Spleen (tissue), 11 donors: Measurements from ENCODE around the gene CD79A. TPM values are rescaled to one million over a fixed set of nuclear protein-coding genes. Genes with fewer than 3 reads are reported as not detected.
A peak's percentile ranks its signal among the peaks of the same experiment; 100 is the strongest.

Source experiments
- DNase-seq: peaks from one replicate; pipeline ENCODE4 v3.0.0-alpha.2; 2020
- H3K27ac ChIP-seq, 8 donors: fragments of 200-600 bp; sonication (generic) in 7 of 8; 1 replicate in 4 of 8; 2 replicates in 4 of 8; pipeline versions ENCODE4 v1.5.0 to v1.8.0; 2016 to 2021; ENCODE audit warnings: inconsistent platforms in 4 of 8, mild to moderate bottlenecking in 4 of 8, moderate library complexity in 1 of 8
- H3K27me3 ChIP-seq, 7 donors: fragments of 200-600 bp; sonication (generic) in 6 of 7; replicated peaks in 1 of 7; 1 replicate in 4 of 7; 2 replicates in 3 of 7; pipeline versions ENCODE4 v1.5.0 to v1.8.0; 2016 to 2021; ENCODE audit warnings: inconsistent platforms in 3 of 7, mild to moderate bottlenecking in 1 of 7
- H3K36me3 ChIP-seq, 6 donors: fragments of 200-600 bp; sonication (generic) in 5 of 6; 1 replicate in 4 of 6; 2 replicates in 2 of 6; pipeline versions ENCODE4 v1.5.0 to v1.8.0; 2016 to 2021; ENCODE audit warnings: inconsistent platforms in 2 of 6
- H3K4me1 ChIP-seq, 6 donors: fragments of 200-600 bp; sonication (generic) in 5 of 6; 1 replicate in 3 of 6; 2 replicates in 3 of 6; pipeline versions ENCODE4 v1.5.0 to v1.8.0; 2016 to 2021; ENCODE audit warnings: inconsistent platforms in 3 of 6
- H3K4me3 ChIP-seq, 8 donors: fragments of 200-600 bp; sonication (generic) in 7 of 8; 1 replicate in 4 of 8; 2 replicates in 4 of 8; pipeline versions ENCODE4 v1.5.0 to v1.8.0; 2016 to 2021; ENCODE audit warnings: inconsistent platforms in 4 of 8, mild to moderate bottlenecking in 4 of 8, moderate library complexity in 2 of 8
- H3K9me3 ChIP-seq, 8 donors: fragments of 200-600 bp; sonication (generic) in 7 of 8; 1 replicate in 4 of 8; 2 replicates in 4 of 8; pipeline versions ENCODE4 v1.5.0 to v1.8.0; 2016 to 2021; ENCODE audit warnings: inconsistent platforms in 4 of 8
- POLR2AphosphoS5 ChIP-seq, 3 donors: sonication (generic); formaldehyde crosslinking; IDR thresholded peaks; one replicate each; pipeline ENCODE4 v1.5.1; 2017; ENCODE audit warnings: antibody characterized with exemption in 3 of 3
- WGBS, 5 donors: extraction: QIAGEN DNeasy Blood & Tissue Kit in 3 of 5; methylation state at CpG; one replicate each; pipeline versions ENCODE4 v1.1.5 to v1.1.7; 2013 to 2018; 5-methylcytosine and 5-hydroxymethylcytosine counted together
- intact Hi-C: fragments of 100-400 bp; cut with DNase I; formaldehyde crosslinking; loops from one replicate; pipeline ENCODE4 v1.15.0; 2023; ENCODE audit warnings: low total_unique reads
- polyA plus RNA-seq, 3 donors: library from polyadenylated mRNA; stranded (reverse); fragments of 200-250 nt; gene quantifications; one replicate each; pipeline ENCODE4 v1.2.1, GENCODE V29; 2013
- total RNA-seq, 7 donors: library from RNA; depleted of rRNA in 3 of 7; stranded (reverse); fragments of >200 nt in 3 of 7; fragmentation: NEBNext Ultra II Directional in 4 of 7; extraction: Animal tissue kit (Norgen Biotek cat#: 25700) in 4 of 7; gene quantifications; one replicate each; pipeline versions ENCODE4 v1.1.0 to v1.2.1, GENCODE V29; 2016 to 2021
- TF ChIP-seq, protein P1 (sequence below), 11 experiments: fragments of 200-600 bp in 7 of 11; fragments of 450-650 bp in 4 of 11; sonication (generic) in 4 of 11; IDR thresholded peaks in 8 of 11; conservative IDR thresholded peaks in 3 of 11; 1 replicate in 7 of 11; 2 replicates in 4 of 11; pipeline versions ENCODE4 v1.4.0 to v1.8.0; 2016 to 2021; ENCODE audit warnings: antibody characterized with exemption in 11 of 11, inconsistent platforms in 4 of 11, mild to moderate bottlenecking in 1 of 11
- donor health status: healthy with polysubstance abuse.
- donor health status: DM: no; HTN: no; CAD: no; lungs with moderate emphysema.
- donor health status: DM: no; HTN: no; CAD: no.
- donor health status: Bipolar disorder and iron deficiency.
- donor health status: healthy.
- donor health status: DM: no; HTN: no; CAD: no.
- donor health status: DM: yes; HTN: yes; CAD: no.

Gene CD79A
- total and polyA plus RNA-seq, 10 donors = 222 to 1,033 (median 311) TPM

DNA sequence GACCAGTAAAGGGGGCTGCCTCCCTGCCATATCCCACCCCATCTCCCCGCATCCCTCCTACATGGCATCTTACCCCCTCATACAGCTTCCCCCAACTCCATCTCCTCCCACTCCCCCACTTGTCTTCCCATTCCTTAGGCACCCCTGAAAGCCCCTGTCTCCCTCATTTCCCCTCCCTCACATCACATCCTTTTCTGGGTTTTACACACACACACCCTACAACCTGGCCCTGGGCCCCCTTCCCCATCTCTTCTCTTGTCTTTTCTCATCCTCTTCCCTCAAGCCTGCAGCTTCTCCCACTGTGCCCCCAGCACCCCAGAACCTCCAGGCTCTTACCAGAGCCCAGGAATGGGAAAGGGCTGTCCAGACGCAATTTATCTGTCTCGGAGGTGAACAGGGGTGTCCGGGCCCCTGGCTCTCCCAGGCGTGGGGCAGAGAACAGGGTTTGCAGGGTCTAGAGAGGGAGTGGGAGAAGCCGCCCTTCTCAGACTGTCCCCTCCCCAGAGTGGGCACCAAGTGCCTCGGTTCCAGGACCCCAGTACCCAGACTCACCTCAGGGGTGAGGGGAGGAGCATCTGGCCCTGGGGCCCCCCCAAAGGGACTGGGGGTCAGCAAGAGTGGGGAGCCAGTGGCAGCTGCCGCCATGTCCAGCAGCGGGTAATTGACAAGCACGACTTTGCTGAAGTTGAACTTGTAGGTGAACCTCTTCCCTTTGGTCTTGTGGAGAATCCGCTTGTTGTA, 31.8 kb downstream of the CD79A start:
- Histone ChIP-seq H3K9me3 (no peaks in the 10 kb centered on the region), H3K4me3 (no peak overlapping the region), H3K27me3 (peaks cover 0 to 30% (median 21%) of the 10 kb centered on the region in 7 donors), H3K27ac (no peak overlapping the region), H3K4me1 (peaks cover 0 to 44% (median 18%) of the 10 kb centered on the region in 6 donors), H3K36me3 (peaks cover 0 to 47% (median 43%) of the 10 kb centered on the region in 6 donors)
- TF ChIP-seq, protein P1, sequence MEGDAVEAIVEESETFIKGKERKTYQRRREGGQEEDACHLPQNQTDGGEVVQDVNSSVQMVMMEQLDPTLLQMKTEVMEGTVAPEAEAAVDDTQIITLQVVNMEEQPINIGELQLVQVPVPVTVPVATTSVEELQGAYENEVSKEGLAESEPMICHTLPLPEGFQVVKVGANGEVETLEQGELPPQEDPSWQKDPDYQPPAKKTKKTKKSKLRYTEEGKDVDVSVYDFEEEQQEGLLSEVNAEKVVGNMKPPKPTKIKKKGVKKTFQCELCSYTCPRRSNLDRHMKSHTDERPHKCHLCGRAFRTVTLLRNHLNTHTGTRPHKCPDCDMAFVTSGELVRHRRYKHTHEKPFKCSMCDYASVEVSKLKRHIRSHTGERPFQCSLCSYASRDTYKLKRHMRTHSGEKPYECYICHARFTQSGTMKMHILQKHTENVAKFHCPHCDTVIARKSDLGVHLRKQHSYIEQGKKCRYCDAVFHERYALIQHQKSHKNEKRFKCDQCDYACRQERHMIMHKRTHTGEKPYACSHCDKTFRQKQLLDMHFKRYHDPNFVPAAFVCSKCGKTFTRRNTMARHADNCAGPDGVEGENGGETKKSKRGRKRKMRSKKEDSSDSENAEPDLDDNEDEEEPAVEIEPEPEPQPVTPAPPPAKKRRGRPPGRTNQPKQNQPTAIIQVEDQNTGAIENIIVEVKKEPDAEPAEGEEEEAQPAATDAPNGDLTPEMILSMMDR (IDR thresholded peaks at IDR 0.05 in 8 of 11, conservative IDR thresholded peaks at IDR 0.05 in 3 of 11) = no peak
- peak; percentile 14 to 65 (median 36) for TF ChIP-seq POLR2AphosphoS5 (IDR thresholded peaks at IDR 0.05)
- 79 to 89% (median 82%) methylated on average over 11 of the region's 11 CpGs for WGBS, 5 donors
- no peak for DNase-seq
- intact Hi-C loops = no loop called here

- H3K9me3 ChIP-seq = no peaks in the 10 kb centered on the region
- no peak for DNase-seq
- peak; percentile 27 to 65 (median 45) for TF ChIP-seq POLR2AphosphoS5 (IDR thresholded peaks at IDR 0.05)
- TF ChIP-seq, protein P1 (IDR thresholded peaks at IDR 0.05 in 8 of 11, conservative IDR thresholded peaks at IDR 0.05 in 3 of 11) = no peak
- WGBS, 5 donors = 63 to 74% (median 73%) methylated on average over 6 to 13 of the region's 13 CpGs
- no peak overlapping the region for H3K27ac ChIP-seq
- intact Hi-C loops = no loop called here
- H3K4me1 ChIP-seq = peaks cover 0 to 48% (median 18%) of the 10 kb centered on the region in 6 donors
- H3K4me3 ChIP-seq = no peak overlapping the region
- H3K27me3 ChIP-seq = peaks cover 0 to 36% (median 22%) of the 10 kb centered on the region in 7 donors
- peaks cover 0 to 39% (median 35%) of the 10 kb centered on the region in 6 donors for H3K36me3 ChIP-seq
Measured at GRCh38 chr19:41909706-41910105, 32.6 kb downstream of the CD79A start.

GRCh38 chr19:41910240-41910991, 33.3 kb downstream of the CD79A start:
- intact Hi-C loops = no loop called here
- WGBS, 5 donors = 61 to 75% (median 69%) methylated on average over 10 to 12 of the region's 12 CpGs
- TF ChIP-seq, protein P1 (IDR thresholded peaks at IDR 0.05 in 8 of 11, conservative IDR thresholded peaks at IDR 0.05 in 3 of 11) = no peak
- peak; percentile 72 to 78 (median 74) for TF ChIP-seq POLR2AphosphoS5 (IDR thresholded peaks at IDR 0.05)
- Histone ChIP-seq H3K27me3 (peaks cover 0 to 43% (median 29%) of the 10 kb centered on the region in 7 donors), H3K27ac (no peak overlapping the region), H3K4me3 (no peak overlapping the region), H3K36me3 (peaks cover 0 to 32% (median 28%) of the 10 kb centered on the region in 6 donors), H3K4me1 (peaks cover 0 to 54% (median 22%) of the 10 kb centered on the region in 6 donors), H3K9me3 (no peaks in the 10 kb centered on the region)
- peak; percentile 75 for DNase-seq
